AG04449 (cell line): ENCODE results near the gene BICRA.

ENCODE experiments used
- CTCF ChIA-PET: fragments of 350-600 bp; formaldehyde crosslinking; extraction: SDS; loops from one replicate; lab custom pipeline; 2021; ENCODE audit warnings: antibody characterized with exemption; lab: Yijun Ruan, JAX
- POLR2A ChIA-PET: fragments of 400-600, 350-600 bp; formaldehyde crosslinking; extraction: SDS; loops from one replicate; lab custom pipeline; 2020; ENCODE audit warnings: antibody characterized with exemption, inconsistent platforms; lab: Yijun Ruan, JAX
- DNase-seq: peaks from one replicate; pipeline ENCODE4 v3.0.0-alpha.2; 2010; ENCODE audit warnings: low read depth, low spot score
- H3K4me3 ChIP-seq: 2 replicates; pipeline ENCODE4 v1.5.1; 2011; ENCODE audit warnings: low read depth, mild to moderate bottlenecking, control low read depth, low read length
- CTCF ChIP-seq: IDR thresholded peaks from one replicate; pipeline ENCODE4 v1.5.1; 2011; ENCODE audit warnings: mild to moderate bottlenecking, moderate library complexity, low read length, control low read depth, inconsistent platforms; ENCODE audit not compliant: insufficient read depth; ENCODE audit errors: missing control alignments

The BICRA gene

GRCh38 chr19:47686679-47687450 is 77.9 kb downstream of the BICRA start:
- H3K4me3 ChIP-seq = no peak overlapping the region
- ChIA-PET CTCF (interaction anchor here (1.2 to 4.4 kb wide), 5 partner anchors 12 to 251 kb away, joined by 3 to 24 read pairs (median 5); no protein-coding TSS in a partner anchor), POLR2A (no interaction called here)
- DNase-seq = no peak
- TF ChIP-seq CTCF = no peak

DNA sequence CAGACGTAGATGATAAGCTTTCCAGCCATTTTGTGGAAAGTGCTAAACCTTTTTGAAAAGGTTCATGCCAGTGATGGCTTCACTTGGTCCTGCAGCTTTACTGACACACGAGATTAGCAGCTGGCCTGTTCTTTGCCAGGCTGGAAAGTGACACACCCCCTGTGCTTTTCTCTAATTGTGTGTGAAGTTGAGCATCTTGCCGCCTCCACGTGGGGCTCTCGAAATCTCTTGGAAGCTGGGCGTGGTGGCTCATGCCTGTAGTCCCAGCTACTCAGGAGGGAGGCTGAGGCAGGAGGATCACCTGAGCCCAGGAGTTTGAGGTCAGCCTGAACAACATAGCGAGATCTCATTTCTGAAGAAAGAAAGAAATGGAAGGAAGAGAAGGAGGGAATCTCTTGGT is 79.0 kb downstream of the BICRA start:
- TF ChIP-seq CTCF = no peak
- no peak for DNase-seq
- H3K4me3 ChIP-seq = no peak overlapping the region
- ChIA-PET POLR2A (no interaction called here), CTCF (interaction anchor here (0.6 to 4.4 kb wide), 5 partner anchors 11 to 252 kb away, joined by 3 to 24 read pairs (median 4); no protein-coding TSS in a partner anchor)

GRCh38 chr19:47691090-47691489 is 82.2 kb downstream of the BICRA start:
- TF ChIP-seq CTCF = no peak
- POLR2A ChIA-PET = no interaction called here
- no peak for DNase-seq
- H3K4me3 ChIP-seq = no peak overlapping the region
- CTCF ChIA-PET = interaction anchor here (0.9 to 4.4 kb wide), 8 partner anchors 8 to 255 kb away, joined by 3 to 24 read pairs (median 7); partner anchors contain the start of genes EHD2 and KPTN

- no peak for TF ChIP-seq CTCF
- ChIA-PET CTCF (no interaction called here), POLR2A (no interaction called here)
- no peak for DNase-seq
- H3K4me3 ChIP-seq = no peak overlapping the region
Measured at GRCh38 chr19:47691782-47692181, 82.8 kb downstream of the BICRA start.

DNA sequence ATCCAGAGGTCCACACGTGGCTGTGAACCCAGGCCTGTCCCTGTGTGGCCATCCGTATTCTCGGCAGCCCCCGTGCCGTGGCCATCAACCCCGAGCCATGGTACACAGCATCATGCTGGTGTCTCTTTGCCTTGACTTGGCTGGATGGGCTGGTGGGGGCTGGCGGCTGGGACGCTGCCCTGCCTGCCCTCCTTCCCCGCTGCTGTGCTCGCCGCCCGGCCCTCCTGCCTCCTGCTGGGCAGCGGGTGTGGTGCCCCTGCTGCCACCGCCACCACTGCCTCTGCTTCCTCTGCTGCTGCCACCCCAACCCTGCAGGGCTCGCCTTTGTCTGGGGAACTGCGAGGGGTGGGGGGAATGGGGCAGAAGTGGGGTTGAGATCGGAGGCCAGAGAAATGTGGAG is 84.6 kb downstream of the BICRA start:
- ChIA-PET POLR2A (no interaction called here), CTCF (interaction anchor here (0.6 to 2.0 kb wide), 3 partner anchors 8 to 265 kb away, joined by 3 to 6 read pairs (median 3); no protein-coding TSS in a partner anchor)
- H3K4me3 ChIP-seq = no peak overlapping the region
- no peak for DNase-seq
- TF ChIP-seq CTCF = no peak

DNA sequence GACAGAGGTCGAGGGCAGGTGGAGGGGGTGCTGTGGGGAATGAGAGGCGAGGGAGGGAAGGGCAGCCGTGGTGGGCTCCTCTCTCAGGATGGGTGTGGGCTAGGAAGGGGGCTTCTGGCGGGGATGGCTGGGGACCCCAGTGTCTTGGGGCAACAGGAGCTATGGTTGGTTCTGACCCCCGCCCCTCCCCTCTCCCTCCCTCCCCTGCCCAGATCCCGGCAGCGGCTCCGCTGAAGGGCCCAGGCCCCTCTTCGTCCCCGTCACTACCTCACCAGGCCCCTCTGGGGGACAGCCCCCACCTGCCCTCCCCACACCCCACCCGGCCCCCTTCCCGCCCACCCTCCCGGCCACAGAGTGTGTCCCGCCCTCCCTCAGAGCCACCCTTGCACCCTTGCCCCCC is 85.0 kb downstream of the BICRA start:
- CTCF ChIA-PET = interaction anchor here (0.6 to 2.0 kb wide), 3 partner anchors 9 to 266 kb away, joined by 3 to 6 read pairs (median 3); no protein-coding TSS in a partner anchor
- no peak for DNase-seq
- no peak overlapping the region for H3K4me3 ChIP-seq
- no peak for TF ChIP-seq CTCF
- POLR2A ChIA-PET = no interaction called here
